Ureter (tissue), 1 donor: Measurements from ENCODE around the gene PCSK5. TPM values are rescaled to one million over a fixed set of nuclear protein-coding genes. Genes with fewer than 3 reads are reported as not detected.
A peak's percentile ranks its signal among the peaks of the same experiment; 100 is the strongest.
"Not testable (repeated sequence)": the region's sequence is repeated elsewhere in the genome, so short reads cannot be mapped to it uniquely, and the experiment has no call there.

ENCODE experiments used
- DNase-seq: peaks from one replicate; pipeline ENCODE4 v3.0.0-alpha.2; 2020; ENCODE audit warnings: low spot score
- total RNA-seq: library from RNA; stranded (reverse); gene quantifications from one replicate; pipeline ENCODE4 v1.2.4, GENCODE V29; 2023
- donor health status: DM: yes; HTN: yes; CAD: no.

Gene PCSK5
- total RNA-seq, 1 donor from 2014 or later = 13.8 TPM

DNA sequence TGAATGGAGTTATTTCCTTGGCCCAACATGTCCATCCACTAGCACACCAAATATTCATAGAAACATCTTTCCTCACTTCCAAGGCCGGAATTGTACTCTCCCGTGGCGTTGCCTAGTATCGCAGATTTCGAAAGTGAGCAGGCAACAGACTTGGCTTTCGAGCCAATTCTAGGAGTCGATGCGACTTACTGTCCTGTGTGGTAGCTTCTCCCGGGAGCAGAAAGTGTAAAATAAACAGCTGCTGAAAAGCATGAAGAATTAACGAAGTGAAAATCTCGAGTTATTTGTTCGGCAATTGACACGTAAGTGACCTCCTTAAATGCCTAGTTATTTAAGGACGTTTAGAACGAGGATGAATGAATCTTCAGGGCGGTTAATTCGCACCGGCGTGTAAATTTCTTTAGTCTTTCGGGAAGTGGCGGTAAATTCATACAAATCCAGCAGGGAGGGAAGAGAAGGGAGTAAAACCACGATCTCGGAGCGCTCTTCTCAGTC, 449 bp upstream of the PCSK5 start:
- DNase-seq = peak; percentile 59

DNA sequence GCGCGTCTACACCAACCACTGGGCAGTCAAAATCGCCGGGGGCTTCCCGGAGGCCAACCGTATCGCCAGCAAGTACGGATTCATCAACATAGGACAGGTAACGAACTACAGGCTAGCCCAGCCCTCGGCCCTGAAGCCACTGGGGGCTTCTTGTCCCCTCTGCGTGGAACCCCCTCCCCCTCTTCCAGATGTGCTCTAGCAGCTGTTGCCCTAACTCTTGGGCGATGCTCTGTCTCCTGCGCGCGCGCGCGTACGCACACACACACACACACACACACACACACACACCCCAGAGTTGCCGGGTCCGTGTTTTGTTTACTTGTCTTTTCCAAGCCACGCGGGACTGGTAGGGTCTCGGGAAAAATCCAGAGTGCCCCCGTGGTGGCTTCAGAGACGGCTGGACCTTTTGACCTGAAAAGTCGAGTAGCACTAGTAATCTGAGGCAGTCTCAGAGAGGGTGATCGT, 836 bp downstream of the PCSK5 start:
- DNase-seq = no peak

DNA sequence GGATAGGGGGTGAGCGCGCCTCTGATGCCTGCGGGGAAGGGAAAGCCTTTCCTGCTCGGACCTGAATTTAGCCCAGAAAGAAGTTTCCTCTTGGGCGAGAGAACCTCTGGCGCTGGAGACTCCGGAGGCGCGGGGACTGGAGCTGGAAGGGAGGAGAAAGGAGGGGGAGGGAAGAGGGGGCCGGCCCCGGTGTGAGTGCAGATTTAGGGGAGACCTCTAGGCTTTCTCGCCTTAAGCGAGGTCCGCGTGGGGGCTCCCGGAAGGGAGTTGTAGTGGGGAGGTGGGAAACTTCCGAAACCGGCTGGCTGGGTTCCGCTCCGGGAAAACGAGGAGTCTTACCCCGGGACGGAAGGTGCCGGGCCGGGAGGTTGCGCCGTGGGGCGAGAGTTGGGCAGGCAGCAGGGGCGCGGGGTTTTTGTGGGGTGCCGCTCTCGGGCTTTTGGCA, 1.3 kb downstream of the PCSK5 start:
- DNase-seq = no peak

DNA sequence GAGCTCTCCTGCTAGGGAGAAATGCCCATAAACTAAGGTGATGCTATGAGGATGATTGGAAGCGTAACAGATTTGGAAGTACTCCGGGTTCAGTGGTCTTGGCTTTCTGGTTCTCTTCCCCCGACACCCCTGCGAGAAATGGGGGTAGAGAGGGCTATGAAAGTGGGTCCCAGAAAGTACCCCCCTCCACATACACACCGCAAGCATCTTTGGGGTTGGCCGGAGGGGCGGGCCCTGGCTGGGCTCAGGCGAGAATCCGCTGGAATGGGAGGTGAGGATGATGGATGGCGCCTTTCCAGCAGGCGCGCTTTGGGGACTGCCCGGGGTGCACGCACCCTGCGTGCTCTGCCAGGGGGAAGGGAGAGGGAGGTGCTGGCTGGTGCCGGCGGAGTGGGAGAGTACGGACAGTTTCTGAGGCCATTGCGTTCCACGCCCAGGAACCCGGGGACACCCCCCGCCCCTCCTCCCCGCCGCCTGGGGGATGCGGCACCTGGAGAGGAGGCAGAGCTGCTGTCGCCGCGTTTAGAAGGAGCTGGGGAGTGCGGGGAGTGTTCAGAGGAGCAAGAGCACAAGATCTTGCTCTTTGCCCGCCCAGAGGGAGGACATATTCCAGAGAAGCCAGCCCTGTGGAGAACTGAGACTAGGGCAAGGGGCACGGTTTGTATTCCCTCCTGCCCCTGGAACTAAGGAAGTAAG, 1.9 kb downstream of the PCSK5 start:
- DNase-seq = peak; percentile 56

DNA sequence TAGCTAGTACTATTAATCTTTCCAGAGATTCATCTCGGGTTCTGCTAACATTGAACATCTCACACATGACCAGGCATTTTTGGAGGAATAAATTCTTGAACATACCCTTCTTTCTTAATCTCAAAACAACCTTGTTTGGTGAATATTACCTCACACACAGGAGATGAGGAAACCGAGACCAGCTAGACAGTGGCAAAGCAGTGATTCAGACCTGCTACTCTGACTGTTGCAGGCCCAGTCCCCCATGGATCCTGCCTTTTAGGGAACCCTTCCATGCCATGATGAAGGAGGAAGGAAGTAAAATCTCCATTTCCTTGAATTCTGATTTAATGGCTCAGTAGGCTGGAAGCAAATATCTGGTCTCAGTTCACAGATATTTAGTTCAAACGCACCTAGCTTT, 2.6 kb downstream of the PCSK5 start:
- no peak for DNase-seq

DNA sequence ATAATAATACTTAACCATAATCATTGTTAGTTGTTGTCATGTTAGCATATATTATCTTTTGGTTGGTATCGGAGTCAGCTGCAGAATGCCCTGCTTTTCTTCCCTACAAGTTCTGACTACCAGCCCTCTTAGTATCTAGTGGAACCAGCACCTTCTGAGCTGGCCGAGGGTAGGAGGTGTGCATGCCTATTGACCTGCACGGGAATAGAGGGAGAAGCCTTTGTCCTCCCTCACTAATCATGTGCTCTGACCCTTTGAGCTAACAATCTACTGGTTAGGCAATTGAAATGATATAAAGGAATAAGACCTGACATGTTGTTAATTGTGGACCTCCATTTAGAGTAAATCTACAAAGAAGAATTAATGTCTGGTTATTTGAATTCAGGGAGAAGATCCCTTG, 4.1 kb downstream of the PCSK5 start:
- no peak for DNase-seq

DNA sequence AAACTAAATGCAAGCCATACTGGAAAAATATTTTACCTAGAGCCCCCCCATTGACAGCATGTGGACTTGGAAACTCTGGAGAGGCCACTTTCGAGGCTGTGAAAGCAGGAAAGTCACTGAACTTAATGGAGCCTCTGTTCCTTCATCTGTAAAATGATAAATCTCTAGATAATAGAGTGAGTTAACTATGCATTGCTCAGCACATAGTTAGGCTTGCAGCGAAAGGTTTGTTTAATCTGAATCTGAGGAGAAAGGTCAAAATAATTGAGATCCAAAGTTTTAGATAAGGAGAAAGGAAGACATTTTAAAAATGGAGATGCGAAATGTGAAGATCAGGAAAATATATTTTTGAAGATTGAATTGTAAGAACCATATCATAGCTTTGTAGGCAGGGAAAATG, 4.6 kb downstream of the PCSK5 start:
- DNase-seq = no peak

DNA sequence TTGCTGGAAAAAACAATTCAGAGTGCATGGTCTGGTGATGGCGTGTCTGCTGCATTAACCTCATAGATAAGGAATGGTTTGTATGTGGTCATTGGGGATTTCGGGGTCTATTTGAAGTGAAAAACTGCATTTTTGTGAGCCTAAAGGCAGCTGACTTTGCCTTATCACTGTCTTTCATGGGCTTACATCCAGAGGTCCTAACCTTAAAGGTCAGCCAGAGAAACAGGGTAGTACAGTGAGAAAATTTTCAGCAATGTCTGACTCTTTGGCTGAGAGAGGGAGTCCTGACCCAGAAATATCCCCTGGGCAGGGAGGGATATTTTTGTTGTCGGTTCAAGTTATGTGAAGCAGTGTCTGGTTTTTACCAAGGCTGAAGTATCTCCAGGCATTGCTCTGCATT, 5.7 kb downstream of the PCSK5 start:
- no peak for DNase-seq

DNA sequence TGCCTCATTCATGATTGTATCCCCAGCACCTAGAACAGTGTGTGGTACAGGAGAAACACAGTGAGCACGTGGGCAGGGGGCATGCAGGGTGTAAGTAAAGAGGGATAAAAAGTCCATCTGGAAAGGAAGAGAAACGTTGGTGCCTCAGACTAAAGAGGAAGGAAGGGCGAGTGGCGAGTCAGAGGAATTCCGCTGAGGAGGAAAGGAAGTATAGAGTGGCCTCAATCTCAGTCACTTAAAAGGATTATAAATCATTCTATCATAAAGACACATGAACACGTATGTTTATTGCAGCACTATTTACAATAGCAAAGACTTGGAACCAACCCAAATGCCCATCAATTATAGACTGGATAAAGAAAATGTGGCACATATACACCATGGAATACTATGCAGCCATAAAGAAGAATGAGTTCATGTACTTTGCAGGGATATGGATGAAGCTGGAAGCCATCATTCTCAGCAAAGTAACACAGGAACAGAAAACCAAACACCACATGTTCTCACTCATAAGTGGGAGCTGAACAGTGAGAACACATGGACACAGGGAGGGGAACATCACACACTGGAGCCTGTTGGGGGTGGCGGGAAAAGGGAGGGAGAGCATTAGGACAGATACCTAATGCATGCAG, 10.5 kb downstream of the PCSK5 start:
- DNase-seq = not testable (repeated sequence)

DNA sequence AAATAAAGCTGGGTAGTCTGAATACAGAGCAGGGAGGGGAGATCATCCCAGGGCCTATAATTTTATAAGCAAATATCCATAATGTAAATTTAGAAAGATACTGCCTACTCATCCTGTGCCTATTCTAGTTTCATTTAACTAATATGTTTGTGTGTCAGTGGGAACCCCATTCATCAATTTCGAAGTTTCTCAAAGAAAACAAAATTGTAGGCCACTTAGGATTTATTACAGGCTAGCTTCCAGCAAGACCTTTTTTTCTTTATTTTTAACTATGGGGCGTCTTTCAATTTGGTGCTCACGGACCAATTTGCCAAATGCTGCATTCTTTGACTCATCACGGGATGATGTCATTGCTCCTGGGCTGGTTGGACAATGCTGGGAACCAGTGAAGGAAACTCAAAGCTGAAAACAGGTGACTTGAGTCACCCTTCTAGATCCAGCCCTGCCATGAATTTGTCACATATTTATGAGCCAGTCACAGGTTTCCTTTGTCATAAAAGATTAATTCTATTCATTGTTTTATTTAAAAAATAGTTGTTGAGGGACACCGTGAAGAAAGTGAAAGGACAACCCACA, 13.4 kb downstream of the PCSK5 start:
- DNase-seq = no peak

DNA sequence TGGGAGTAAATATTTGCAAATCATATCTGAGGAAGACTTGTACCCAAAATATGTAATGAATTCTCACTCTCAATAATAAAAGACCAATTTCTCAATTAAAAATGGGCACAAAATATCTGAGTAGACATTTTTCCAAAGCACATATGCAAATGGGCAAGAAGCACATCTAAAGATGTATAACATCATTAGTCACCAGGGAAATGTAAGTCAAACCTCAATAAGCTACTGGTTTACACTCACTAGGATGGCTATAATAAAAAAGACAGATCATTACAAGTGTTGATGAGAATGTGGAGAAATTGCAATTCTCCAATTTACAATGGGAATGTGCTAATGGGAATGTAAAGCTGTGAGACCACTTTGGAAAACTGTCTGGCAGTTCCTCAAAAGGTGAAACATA, 13.9 kb downstream of the PCSK5 start:
- no peak for DNase-seq

DNA sequence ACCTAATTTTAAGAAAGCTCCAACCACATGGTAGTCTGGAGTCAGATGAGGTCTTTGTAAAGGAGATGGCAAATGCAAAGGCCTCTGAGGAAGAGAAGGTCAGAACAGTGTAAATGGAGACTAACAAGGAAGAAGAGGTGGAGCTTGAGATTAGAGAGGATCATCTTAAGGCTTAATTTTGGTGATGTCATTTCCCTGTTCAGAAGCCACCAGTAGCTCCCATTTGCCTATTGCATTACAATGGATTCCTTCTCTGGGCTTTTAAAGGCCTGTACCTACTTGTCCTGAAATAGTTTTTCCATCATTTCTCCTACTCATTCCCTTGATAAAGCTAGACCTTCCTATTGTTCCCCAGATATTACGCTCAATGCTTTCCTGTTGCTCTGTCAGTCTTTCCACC, 16.1 kb downstream of the PCSK5 start:
- no peak for DNase-seq

DNA sequence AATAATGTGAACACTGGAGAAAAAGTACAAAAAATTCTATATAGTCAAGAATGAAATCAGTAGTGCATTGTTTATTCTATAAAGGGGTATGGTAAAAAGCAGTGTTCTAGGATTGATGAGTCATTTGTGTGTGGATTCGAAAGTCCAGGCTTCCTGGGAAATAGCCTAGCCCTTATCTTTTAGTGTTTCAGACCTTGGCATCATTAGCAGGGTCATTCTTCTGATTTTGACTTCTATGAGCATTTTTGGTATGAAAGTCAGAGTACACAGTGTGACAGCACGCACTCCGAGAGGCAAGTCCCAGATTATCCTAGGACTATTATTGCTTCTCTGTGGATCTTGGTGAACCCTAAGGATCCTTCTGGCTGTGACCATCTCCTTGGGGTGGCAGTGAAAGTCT, 16.9 kb downstream of the PCSK5 start:
- DNase-seq = no peak

DNA sequence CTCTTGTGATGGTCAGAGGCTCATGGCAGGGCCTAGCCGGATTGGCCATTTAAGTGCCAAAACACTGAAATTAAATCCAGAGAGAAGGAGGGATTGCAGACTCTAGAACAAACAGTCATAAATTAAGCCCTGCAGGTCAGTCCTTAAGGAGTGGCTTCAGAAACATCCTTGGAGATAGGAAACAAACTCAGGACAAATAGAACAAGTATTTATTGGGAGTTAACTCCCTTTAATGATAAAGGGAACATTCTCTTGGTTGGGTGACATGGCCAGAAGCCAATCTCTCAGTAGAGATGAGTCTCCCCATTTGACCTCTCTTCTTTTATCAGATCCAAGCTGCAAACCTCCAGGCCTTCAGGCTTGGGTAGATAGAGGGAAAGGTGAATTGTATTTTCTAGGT, 17.4 kb downstream of the PCSK5 start:
- no peak for DNase-seq

DNA sequence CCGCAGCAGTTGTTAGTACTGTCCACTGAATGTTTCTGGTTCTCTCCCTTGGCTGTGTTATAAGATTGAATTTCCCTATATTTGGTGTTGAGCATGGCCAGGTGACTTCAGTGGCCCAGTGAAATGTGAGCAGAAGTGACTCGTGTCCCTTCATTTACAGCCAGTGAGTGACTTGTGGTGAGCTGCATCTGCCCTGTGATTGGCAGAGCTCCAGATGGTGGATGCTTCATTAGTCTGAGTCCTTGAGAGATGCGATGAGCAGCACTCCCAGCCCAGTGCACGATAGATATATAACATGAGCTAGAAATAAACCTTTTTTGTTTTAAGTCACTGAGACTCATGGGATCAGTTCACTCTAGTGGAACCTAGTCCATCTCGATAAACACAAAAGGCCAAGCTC, 19.3 kb downstream of the PCSK5 start:
- no peak for DNase-seq

DNA sequence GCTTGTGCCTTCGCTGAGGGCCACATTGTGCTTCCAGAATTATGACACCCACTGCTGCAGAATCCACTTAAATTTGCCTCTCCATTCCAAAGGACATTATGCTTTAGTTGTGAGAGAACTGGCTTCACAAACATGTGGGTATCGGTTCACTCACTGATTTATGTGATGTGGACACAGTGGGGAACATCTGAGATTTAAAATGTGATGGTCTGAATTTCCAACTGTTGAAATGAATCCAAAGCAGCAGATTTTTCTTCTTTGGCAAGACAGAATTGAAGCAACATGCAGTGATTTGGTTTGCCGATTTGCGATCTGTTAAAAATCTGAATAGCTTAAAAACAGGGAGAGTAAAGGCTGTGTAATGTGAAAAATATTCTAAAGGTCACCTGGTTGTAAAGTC, 20.3 kb downstream of the PCSK5 start:
- no peak for DNase-seq

DNA sequence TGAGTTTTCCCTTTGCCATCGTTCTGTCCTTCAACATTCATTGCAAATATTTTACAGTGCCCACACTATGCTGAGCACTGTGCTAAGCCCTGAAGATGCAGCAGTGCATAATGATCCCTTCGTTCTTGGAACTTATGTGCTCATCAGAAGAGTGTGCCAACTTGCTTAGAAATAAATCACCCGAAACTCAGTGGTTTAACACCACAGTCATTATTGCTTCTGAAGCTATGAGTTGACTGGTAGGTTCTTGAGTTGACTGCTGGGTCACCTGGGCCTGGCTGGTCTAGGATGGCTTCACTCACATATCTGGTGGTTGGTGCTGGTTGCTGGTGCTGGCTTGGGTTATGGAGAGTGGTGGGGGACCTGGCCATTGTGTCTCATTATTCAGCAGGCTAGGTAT, 20.9 kb downstream of the PCSK5 start:
- DNase-seq = no peak

DNA sequence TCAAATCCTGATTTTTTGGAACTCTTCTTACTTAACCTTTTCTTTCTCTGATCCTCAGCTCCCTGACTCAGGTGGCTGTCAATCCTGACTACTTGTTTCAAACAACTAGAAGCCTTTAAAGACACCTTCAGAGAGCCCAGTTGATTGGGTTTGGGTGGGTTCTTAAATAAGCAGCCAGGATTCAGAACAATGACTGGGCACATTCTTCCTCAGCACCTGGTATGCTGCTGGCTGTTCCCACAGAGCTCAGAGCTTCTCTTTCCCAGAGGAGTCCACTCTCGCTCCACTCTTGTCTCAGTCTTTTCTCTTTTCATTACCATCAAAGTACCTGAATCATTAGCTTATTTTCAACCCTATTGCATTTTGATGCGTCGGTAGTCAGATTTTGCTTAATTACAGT, 22.5 kb downstream of the PCSK5 start:
- DNase-seq = no peak

DNA sequence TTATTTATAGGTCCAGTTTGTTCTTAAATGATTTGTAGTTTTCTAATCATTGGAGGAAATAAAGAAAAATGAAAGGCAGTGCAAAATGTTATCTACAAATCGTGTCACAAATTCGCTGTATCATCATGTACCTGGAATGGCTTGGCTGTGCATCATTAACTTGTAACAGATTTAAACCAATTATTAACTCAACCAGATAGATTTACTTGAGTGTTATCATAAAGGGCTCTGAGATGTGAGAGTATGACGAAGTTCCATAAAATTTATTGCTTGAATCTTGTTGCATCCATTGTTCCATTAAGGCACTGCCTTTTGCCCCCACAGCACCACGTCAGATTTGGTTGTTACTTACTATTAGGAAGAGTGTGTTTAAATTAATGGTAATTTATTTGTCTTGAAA, 23.5 kb downstream of the PCSK5 start:
- no peak for DNase-seq

DNA sequence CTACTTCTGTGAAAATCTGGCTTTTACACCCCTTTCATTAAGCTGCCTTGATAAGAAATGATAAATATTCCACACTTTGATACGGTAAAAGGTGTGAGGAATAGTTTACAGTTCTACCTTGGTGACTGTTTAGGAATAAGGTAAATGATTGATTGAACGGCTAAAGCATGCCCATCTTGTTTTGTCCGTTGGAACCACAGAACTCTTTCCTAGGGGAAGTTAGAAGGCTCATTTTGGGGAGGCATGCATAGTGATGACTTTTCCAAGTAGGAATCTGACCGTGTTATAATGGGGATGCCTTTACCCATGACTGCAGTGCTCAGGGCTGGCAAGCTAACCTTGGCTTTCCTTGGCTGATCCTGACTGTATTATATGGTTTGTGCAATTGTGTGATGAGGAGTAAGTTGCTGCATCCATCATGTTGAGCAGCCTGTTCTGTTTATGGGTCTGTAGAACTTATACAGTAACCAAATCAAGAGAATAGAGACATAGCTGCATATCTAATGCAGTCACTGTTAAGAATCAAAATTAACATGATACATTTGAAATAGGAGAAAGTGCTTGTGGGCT, 24.5 kb downstream of the PCSK5 start:
- DNase-seq = no peak

DNA sequence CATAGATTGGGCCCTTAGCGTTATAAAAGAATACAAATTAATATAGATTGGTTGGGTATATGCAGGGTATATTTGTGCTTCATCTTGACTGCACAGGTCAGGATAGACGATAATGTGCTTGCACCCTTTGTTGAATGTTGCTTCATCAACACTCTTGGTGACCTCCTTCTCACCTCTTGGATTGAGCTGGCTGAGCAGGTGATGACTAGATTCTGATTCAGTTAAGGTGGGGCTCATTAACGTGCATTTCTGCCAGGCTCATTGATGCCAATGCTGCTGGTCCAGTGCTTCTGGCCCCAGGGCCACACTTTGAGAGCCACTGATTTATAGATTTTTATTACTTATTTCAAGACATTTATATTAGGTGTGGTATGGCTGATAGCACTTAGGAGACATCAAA, 27.7 kb downstream of the PCSK5 start:
- DNase-seq = no peak

DNA sequence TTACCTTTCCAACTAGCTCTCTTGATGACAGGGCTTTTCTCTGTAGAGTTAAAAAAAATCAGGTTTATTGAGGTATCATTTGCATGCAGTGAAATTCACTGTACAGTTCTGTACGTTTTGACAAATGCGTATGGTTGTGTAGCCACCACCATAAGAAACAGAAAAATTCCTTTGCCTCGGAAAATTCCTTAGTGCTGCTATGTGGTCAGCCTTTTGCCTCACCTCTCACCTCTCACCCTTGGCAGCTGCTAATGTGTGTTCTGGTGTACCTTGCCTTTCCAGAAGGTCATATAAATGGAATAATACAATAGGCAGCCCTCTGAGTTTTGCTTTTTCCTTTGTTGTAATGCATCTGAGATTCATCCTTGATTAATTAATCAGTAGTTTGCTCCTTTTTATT, 28.4 kb downstream of the PCSK5 start:
- DNase-seq = no peak
